Measurements from ENCODE around the gene GKN2.

- TF ChIP-seq CTCF (IDR thresholded peaks at IDR 0.05), result no peak
- TF ChIP-seq POLR2A (IDR thresholded peaks at IDR 0.05), result no peak
- no peak for TF ChIP-seq EP300 (IDR thresholded peaks at IDR 0.05)
Measured at GRCh38 chr2:68900496-68901198, 52.0 kb downstream of the GKN2 start.

Data from tibial nerve (tissue), 4 donors.